Measurements from ENCODE around the gene ADGRG3.

Gene ADGRG3, protein sequence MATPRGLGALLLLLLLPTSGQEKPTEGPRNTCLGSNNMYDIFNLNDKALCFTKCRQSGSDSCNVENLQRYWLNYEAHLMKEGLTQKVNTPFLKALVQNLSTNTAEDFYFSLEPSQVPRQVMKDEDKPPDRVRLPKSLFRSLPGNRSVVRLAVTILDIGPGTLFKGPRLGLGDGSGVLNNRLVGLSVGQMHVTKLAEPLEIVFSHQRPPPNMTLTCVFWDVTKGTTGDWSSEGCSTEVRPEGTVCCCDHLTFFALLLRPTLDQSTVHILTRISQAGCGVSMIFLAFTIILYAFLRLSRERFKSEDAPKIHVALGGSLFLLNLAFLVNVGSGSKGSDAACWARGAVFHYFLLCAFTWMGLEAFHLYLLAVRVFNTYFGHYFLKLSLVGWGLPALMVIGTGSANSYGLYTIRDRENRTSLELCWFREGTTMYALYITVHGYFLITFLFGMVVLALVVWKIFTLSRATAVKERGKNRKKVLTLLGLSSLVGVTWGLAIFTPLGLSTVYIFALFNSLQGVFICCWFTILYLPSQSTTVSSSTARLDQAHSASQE
- total RNA-seq: 0 reads per million in 2 donors

DNA sequence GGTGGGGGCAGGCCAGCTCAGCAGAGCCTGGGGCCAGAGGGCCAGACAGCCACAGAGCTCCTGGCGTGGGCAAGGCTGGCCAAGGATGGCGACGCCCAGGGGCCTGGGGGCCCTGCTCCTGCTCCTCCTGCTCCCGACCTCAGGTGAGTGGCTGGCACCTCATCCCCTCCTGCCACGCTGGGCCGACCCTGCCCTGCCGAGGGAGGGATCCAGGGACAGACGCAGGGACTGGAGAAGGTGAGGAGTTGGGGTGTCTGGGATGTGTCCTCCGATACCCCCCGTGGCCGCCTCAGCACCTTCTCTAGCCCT, at the start of gene ADGRG3:
TSS of gene ADGRG3 (plus strand) at position 44 of the 309 bp plus-strand sequence. CDS start at position 86, 42 bp downstream.
- DNase-seq: no peak

- no peak for DNase-seq
Measured at GRCh38 chr16:57619133-57619605, 48.9 kb upstream of the ADGRG3 start.

DNA sequence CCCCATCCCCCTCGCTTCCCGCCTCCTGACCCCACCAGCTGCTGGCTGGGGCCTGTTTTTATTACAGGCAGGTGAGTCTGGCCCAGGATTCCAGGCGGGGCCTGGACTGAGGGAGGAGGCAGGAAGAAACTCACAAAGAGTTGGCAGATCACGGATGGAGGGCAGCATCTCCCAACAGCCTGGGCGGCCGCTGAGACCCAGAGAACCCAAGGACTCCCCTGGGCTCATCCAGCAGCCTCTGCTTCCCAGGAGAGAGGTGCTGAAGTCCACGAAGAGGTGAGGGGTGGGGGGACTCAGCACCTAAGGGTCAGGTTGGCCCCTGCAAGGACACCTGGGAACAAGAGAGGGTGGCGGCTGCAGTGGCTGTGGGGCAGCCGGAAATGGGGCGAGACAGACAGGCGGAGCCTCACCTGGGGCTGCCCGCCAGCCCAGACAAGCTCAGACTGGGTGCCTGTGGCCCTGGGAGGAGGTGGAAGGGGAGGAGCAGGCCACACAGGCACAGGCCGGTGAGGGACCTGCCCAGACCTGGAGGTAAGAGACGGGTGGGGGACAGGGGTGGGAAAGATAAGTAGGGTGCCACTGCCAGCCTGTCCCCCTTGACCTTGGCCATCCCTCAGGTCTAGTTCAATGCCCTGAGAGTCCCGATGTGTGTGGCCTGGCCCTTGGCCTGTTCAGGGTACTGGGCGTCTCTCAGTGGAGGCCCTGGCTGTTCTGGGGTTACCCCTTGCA, 48.3 kb upstream of the ADGRG3 start:
- DNase-seq: no peak

DNA sequence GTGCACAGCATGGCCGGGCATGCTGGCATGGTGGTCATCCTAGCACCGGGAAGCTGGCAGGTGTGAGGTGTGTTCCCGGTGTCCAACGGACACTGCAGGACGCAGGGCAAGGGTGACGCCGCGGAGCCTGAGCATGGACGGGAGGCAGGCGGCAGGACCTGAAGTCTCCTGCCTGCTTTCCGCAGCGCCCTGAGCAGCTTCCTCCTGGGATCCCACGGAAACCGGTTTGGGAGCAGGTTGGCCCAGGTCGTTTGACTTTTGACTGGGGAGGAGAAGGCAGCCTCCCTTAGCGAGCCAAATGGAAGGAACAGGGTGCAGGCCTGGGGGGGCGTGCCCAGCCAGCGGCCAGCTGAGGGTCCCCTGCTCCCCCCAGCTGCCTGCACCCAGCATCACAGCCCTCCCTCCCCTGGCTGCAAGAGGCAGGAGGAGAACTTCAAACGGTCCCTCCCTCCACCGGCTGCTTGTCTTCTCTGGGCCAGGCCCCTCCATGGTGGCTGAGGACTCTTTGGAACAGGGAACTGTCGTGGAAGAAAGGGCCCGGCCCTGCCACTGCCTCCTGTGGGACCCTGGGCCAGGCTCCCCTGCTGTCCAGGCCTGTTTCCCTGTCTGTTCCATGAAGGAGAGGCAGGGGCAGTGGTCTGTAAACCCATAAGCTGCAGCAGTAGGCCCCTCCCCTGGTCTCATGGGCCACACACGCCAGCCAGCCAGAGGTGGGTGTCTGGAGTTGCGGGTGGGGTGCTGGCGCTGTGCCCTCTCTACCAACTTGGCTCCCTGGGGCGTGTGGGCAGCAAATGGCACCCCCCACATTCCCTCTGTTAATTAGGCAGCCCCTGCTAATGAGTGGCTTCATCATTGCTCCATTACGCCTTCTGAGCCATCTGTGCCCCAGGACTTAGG, 47.5 kb upstream of the ADGRG3 start:
- no peak for DNase-seq

- no peak for DNase-seq
Measured at GRCh38 chr16:57621521-57622271, 46.4 kb upstream of the ADGRG3 start.

- DNase-seq: no peak
Measured at GRCh38 chr16:57622361-57623250, 45.5 kb upstream of the ADGRG3 start.

GRCh38 chr16:57623251-57624043, 44.7 kb upstream of the ADGRG3 start:
- DNase-seq: no peak

DNA sequence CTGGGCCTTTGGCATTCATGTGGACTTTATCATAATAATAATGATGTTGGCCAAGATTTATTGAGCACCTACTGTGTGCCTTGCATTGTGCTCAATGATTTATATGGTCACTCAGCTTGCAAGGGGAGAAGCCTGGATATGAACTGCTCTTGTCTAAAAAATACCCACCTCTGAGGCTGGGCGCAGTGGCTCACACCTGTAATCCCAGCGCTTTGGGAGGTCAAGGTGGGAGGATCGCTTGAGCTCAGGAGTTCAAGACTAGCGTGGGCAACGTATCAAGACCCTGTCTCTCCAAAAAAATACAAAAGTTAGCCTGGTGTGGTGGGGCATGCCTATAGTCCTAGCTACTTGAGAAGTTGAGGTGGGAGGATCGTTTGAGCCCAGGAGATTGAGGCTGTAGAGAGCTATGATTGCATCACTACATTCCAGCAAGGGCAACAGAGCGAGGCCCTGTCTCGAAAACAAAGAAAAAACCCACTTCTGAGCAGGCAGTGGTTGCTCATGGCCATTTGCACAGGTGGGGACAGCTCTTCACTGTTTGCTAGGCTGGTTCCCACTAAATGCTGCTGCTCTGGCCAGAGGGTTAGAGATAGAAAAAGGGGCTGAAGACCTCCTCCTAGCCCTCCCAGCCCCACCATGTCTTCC, 43.9 kb upstream of the ADGRG3 start:
- no peak for DNase-seq

- DNase-seq: no peak
Measured at GRCh38 chr16:57624806-57625500, 43.2 kb upstream of the ADGRG3 start.

DNA sequence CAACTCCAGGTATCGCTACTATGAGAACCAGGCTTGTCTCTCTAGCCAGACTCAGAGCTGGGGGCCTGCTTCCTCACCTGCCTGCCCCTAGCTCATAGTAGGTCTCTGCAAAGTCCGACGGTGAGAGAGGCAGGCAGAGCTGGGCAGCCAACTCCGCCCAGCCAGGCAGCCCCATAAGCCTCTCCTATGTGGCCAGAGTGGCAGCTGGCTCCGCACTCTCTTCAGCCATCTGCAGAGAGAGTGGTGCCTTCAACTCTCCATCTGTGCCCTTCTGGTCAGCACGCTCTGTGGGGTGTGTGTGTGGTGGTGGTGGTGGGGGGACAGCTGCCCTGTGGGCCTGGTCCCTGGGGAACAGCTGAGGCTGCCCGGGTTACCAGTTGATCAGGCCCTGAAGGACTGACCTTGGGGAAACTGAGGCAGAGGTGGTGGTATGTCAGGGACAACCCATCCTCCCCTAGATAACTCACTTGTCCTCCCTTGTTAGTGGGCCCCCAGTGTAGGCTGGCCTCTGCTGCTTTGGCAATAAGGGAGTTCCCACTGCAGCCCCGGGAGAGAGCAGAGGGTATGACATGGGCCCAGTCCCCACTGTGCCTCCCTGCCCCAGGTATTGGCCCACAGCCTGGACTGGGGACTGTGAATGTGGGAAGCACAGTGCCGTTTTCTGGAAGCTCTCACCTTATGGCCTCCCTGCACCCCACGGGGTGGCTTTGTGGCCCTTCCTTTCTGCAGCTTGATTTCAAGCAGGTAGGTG, 41.5 kb upstream of the ADGRG3 start:
- no peak for DNase-seq

DNA sequence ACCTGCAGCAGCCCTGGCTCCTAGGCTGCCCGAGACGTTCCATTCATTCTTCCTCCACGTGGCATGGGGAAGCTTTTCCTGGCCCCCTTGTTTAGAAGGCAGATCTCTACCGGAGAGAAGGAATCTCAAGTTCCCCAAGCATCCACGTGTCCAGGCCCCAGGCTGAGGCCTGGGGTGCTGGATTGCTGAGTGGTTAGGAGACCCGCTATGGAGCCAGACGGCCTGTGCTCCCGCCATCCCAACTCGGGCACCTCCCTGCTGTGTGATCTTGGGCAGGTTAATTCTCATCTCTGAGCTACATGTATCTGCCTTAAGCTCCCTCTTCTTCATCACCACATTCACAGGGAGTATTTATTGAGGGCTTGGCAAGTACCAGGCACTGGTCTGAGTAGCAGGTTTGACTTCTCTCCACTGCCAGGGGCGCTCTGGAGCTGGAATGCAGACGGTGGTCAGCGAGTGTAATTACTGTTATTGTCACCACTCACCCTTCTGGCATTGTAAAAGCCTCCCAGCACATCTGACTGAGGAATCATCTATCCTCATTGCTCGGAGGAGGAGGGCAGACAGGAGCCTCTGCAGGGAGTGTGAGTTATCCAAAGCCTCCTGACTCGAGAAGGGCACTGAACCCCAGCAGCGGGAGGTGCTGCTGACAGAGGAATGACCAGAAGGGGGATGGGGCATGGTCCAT, 40.8 kb upstream of the ADGRG3 start:
- no peak for DNase-seq

GRCh38 chr16:57628008-57628781, 39.9 kb upstream of the ADGRG3 start, which contains the start of gene ADGRG1:
Gene ADGRG1, plus strand, starts transcription at chr16:57628630. Its CDS starts 21,658 bp downstream, at chr16:57650288.
- DNase-seq: peak in 2 of 5 experiments; percentile 17 to 46

DNA sequence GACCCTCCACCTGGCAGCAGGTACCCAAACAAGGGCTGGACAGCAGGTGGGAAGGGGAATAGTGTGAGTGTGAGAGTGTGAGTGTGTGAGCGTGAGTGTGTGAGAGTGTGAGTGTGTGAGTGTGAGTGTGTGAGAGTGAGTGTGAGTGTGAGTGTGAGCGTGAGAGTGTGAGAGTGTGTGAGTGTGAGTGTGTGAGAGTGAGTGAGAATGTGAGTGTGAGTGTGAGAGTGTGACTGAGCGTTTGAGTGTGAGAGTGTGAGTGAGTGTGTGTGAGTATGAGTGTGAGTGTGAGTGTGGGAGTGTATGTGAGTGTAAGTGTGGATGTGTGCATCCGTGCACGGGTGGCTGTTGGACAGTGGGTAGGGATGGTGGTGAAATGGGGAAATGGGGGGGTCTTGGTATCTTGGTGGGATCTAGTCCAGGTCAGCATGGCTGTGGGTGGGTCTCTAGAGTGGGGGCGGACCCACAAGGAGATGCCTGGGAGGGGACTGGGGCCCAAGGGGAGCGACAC, 39.3 kb upstream of the ADGRG3 start:
- DNase-seq: no peak

GRCh38 chr16:57629516-57630406, 38.3 kb upstream of the ADGRG3 start:
- no peak for DNase-seq

DNA sequence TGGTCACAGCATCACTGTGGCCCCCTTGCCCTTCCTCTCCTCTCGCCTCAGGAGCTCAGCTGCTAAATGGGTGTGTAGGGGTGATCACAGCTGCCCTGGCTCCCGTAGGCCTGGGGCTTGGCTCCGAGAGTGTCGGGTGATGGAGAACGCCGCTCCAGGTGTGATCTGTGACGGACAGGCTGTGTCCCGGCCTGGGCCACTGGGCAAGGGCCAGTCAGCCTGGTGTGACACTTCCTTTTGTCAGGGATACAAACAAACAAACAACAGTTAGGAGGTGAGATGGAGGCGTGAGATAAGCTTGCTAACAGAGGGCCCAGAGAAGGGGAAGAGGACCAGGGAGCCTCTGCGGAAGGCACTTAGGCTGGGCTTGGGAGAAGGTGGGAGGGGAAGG, 37.7 kb upstream of the ADGRG3 start:
- DNase-seq: no peak
